Fibroblast of pulmonary artery (primary cell): ENCODE results near the gene TRIML1.

ENCODE experiments used
- DNase-seq: peaks from one replicate; pipeline ENCODE4 v3.0.0-alpha.2; 2010; ENCODE audit warnings: low read depth
- H3K4me3 ChIP-seq: replicated peaks from 2 replicates; pipeline ENCODE4 v1.5.1; 2011; ENCODE audit warnings: low read depth, mild to moderate bottlenecking, control low read depth, low read length, moderate library complexity
- TF ChIP-seq, protein P1 (sequence below): IDR thresholded peaks from 2 replicates; pipeline ENCODE4 v1.5.1; 2011; ENCODE audit warnings: mild to moderate bottlenecking, control low read depth, low read length, inconsistent platforms; ENCODE audit errors: missing control alignments

Gene TRIML1

DNA sequence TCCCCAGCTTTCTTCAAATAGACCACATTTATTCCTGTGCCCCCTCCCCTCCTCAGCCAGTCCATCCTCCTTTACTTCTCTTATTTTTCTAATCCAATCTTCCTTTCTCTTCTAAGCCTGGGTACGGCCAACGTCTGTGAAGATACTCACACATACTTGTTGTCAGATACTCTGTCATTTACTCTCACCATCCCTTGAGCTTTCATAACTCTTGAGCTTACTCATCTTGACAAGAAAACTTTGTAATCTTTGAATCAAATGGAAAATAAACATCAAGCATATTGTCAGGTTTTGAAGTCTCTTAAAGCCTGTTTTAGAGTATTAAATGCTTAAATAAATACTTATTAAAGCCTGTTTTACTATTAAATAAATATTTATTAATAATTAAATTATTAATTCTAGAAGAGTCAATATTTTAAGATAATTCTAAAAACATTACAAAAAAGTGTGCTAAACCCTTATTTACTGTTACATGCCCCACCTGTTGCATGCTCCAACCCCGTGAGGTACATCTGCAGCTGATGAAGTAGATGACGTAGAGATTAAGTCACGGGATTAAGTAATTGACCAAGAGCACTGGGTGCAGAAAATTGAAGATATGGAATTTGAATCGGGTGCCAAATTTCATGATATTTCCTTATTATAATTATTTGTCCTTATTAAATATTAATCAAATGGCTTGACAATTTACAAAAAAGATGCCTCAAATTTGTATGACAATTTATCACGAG, 28.3 kb upstream of the TRIML1 start:
- DNase-seq = no peak
- TF ChIP-seq, protein P1, sequence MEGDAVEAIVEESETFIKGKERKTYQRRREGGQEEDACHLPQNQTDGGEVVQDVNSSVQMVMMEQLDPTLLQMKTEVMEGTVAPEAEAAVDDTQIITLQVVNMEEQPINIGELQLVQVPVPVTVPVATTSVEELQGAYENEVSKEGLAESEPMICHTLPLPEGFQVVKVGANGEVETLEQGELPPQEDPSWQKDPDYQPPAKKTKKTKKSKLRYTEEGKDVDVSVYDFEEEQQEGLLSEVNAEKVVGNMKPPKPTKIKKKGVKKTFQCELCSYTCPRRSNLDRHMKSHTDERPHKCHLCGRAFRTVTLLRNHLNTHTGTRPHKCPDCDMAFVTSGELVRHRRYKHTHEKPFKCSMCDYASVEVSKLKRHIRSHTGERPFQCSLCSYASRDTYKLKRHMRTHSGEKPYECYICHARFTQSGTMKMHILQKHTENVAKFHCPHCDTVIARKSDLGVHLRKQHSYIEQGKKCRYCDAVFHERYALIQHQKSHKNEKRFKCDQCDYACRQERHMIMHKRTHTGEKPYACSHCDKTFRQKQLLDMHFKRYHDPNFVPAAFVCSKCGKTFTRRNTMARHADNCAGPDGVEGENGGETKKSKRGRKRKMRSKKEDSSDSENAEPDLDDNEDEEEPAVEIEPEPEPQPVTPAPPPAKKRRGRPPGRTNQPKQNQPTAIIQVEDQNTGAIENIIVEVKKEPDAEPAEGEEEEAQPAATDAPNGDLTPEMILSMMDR = no peak
- H3K4me3 ChIP-seq = no peak overlapping the region

DNA sequence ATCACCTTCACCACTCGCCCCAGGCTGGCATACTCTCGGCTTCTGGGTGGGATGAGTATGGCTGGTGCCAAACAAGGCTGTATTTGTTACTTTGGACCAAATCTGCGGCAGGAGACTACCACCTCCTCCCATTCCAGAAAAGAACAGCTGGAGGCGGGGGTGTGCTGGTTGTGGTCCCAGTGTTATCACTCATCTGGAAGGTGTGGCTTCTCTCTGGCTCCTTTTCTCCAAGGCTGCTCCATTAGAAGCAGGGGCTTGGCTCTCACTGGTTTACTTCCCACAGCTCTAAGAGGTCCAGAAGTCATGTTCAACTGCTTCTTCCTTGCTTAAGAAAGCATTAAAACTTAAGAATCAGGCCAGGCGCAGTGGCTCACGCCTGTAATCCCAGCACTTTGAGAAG, 27.3 kb upstream of the TRIML1 start:
- no peak for DNase-seq
- TF ChIP-seq, protein P1 = no peak
- H3K4me3 ChIP-seq = no peak overlapping the region

DNA sequence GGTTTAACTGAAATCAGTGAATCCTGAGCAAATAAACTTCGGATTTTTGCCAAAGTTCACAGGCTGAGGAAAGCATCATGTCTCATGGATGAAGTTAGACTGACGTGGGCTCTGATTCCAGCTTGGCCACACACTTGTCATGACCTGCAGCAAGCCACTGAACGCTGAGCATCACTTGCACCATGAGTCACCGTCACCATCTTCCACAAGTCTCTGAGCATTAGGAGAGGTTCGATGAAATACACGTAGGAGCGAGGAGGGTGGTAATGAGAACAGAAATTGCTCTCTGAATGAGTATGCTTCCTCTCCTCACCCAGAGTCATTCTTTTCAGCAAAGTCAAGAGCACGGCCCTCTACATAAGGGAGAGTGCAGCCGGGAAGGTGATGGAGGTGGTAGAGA, 26.1 kb upstream of the TRIML1 start:
- TF ChIP-seq, protein P1 = no peak
- H3K4me3 ChIP-seq = no peak overlapping the region
- DNase-seq = no peak

DNA sequence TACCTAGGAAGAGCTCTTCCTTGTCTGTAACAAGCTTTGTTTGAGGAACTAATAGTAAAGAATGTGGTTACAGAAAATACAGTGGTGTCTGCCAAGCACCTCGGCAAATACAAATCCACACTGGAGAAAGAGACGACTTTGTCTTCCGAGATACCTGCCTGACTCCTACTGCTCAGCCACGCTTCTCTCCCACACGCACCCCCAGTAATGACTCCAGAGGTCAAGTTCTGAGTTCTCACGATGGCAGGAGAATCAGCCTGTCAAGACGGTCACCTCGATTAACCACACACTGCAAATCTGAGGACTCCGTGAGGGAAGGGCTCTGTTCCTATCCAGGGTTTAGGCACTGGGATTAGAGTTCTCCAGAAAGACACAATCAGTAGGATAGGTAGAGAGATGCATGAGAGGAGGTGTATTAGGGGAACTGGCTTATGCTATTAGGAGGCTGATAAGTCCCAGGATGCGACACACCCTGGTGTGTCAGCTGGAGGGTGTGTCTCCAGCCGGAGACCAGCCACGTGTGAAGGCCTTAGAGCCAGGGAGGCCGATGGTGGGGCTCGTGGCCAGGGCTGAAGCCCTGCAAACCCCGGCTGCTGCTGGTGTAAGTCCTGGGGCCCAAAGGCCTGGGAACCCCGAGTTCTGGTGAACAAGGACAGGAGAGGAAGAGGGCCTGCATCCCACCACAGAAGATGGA, 21.5 kb upstream of the TRIML1 start:
- H3K4me3 ChIP-seq = no peak overlapping the region
- DNase-seq = no peak
- TF ChIP-seq, protein P1 = no peak

DNA sequence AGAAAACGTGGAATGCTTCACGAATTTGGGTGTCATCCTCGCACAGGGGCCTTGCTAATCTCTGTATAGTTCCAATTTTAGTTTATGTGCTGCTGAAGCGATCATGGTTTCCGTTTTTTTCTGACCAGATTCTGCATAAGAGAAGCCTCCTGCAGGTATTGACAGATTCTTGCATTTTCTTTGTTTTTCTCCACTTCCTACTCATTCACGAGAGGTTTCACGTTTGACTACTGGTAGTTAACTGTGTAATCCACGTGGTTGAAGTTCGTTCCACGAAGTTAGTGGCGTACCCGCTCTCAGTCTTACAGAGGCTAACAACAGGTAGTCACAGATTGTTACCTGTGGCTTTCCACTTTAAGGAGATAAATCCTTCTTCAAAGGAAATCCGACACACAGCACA, 17.7 kb upstream of the TRIML1 start:
- H3K4me3 ChIP-seq = no peak overlapping the region
- TF ChIP-seq, protein P1 = no peak
- DNase-seq = no peak

DNA sequence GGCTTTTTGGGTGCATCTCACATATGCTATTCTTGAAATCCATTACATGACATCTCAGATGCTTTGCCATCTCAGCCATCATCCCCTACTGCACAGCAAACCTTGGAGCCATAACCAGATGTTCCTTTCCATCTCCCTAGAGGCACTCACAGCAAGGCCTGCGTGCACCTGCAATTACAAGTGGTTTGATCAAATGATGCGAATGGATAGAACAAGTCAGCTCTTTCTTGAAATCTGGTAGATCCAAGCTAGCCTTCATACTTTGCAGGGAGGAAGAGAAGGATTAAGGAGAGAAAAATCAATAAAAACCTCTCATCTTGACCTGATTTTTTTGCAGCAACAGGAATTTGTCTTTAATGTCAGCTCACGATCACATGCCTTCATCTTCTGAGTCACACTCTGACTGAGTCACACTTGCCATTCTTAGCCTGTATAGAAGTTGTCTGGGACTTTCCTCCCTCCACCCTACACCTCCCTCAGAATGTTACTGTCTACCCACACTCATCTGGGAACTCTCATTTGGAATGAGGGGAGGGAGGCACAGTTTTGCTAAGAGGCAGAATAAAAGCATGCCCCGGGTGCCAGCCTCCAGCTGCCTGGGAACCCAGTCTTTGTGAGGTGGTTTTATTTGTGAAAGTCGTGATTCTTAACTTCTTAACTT, 11.9 kb upstream of the TRIML1 start:
- TF ChIP-seq, protein P1 = no peak
- no peak overlapping the region for H3K4me3 ChIP-seq
- peak; percentile 36 for DNase-seq
